HepG2 (cell line): ENCODE results near the gene GPR39. TPM values are rescaled to one million over a fixed set of nuclear protein-coding genes. Genes with fewer than 3 reads are reported as not detected.

Source experiments
- DNMT3B ChIP-seq: conservative IDR thresholded peaks from 2 replicates; pipeline ENCODE4 v1.6.1; 2016; ENCODE audit warnings: missing biosample characterization, control low read depth
- E2F5 ChIP-seq: sonication (generic); formaldehyde crosslinking; conservative IDR thresholded peaks from 2 replicates; pipeline ENCODE4 v1.4.0; 2020; ENCODE audit warnings: missing genetic modification reagents
- FIP1L1 ChIP-seq: fragments of 200-400 bp; formaldehyde crosslinking; IDR thresholded peaks from 2 replicates; pipeline ENCODE4 v1.6.1; 2018; ENCODE audit warnings: low read depth, mild to moderate bottlenecking, low read length, moderate library complexity, borderline replicate concordance; ENCODE audit not compliant: insufficient read depth
- FOXK1 ChIP-seq: sonication (generic); formaldehyde crosslinking; IDR thresholded peaks from 2 replicates; pipeline ENCODE4 v1.4.0; 2020; ENCODE audit warnings: low read depth, missing genetic modification reagents, borderline replicate concordance
- FOXP4 ChIP-seq: sonication (generic); formaldehyde crosslinking; IDR thresholded peaks from 2 replicates; pipeline ENCODE4 v1.4.0; 2020; ENCODE audit warnings: missing genetic modification reagents
- GPBP1L1 ChIP-seq: sonication (generic); formaldehyde crosslinking; IDR thresholded peaks from 2 replicates; pipeline ENCODE4 v1.5.0; 2020; ENCODE audit warnings: mild to moderate bottlenecking, missing genetic modification reagents
- IRX3 ChIP-seq: sonication (generic); formaldehyde crosslinking; IDR thresholded peaks from 2 replicates; pipeline ENCODE4 v1.8.1; 2023; ENCODE audit warnings: mild to moderate bottlenecking, low read depth, missing genetic modification reagents, borderline replicate concordance
- NFE2L2 ChIP-seq: fragments of 150-350 bp; IDR thresholded peaks from 2 replicates; pipeline ENCODE4 v1.6.1; 2014; ENCODE audit warnings: low read length
- RBM22 ChIP-seq: fragments of 200-400 bp; formaldehyde crosslinking; optimal IDR thresholded peaks from 2 replicates; pipeline ENCODE3; 2017; ENCODE audit warnings: mild to moderate bottlenecking, low read length, moderate library complexity
- REXO4 ChIP-seq: sonication (generic); formaldehyde crosslinking; IDR thresholded peaks from 2 replicates; pipeline ENCODE4 v1.8.0; 2022; ENCODE audit warnings: missing genetic modification reagents, mild to moderate bottlenecking, borderline replicate concordance
- SMAD9 ChIP-seq: sonication (generic); formaldehyde crosslinking; IDR thresholded peaks from 2 replicates; pipeline ENCODE4 v1.5.1; 2020; ENCODE audit warnings: mild to moderate bottlenecking, missing genetic modification reagents
- SOX6 ChIP-seq, 2 experiments: fragments of 450-650 bp in 1 of 2; sonication (generic) in 1 of 2; formaldehyde crosslinking in 1 of 2; IDR thresholded peaks; 2 replicates each; pipeline versions ENCODE4 v1.4.0 to v1.6.1; 2017 to 2020; ENCODE audit warnings: antibody characterized with exemption in 1 of 2, mild to moderate bottlenecking in 1 of 2, missing genetic modification reagents in 1 of 2
- STAT6 ChIP-seq: sonication (generic); formaldehyde crosslinking; IDR thresholded peaks from 2 replicates; pipeline ENCODE4 v1.4.0; 2020; ENCODE audit warnings: missing genetic modification reagents, mild to moderate bottlenecking, borderline replicate concordance
- SYNCRIP ChIP-seq: fragments of 200-400 bp; formaldehyde crosslinking; IDR thresholded peaks from 2 replicates; pipeline ENCODE4 v1.6.1; 2018; ENCODE audit warnings: mild to moderate bottlenecking, low read depth, low read length; ENCODE audit not compliant: insufficient read depth
- THYN1 ChIP-seq: sonication (generic); formaldehyde crosslinking; IDR thresholded peaks from 2 replicates; pipeline ENCODE4 v1.8.1; 2023; ENCODE audit warnings: low read depth, mild to moderate bottlenecking, moderate library complexity, missing genetic modification reagents, borderline replicate concordance
- TRIM22 ChIP-seq: fragments of 450-650 bp; IDR thresholded peaks from 2 replicates; pipeline ENCODE4 v1.6.1; 2017
- ZBTB7A ChIP-seq: sonication (generic); formaldehyde crosslinking; IDR thresholded peaks from 2 replicates; pipeline ENCODE4 v1.8.0; 2022; ENCODE audit warnings: mild to moderate bottlenecking, missing genetic modification reagents
- ZFP1 ChIP-seq: IDR thresholded peaks from 2 replicates; pipeline ENCODE4 v1.6.1; 2016
- ZNF7 ChIP-seq: IDR thresholded peaks from 2 replicates; pipeline ENCODE4 v1.6.1; 2016; ENCODE audit warnings: missing biosample characterization, missing genetic modification reagents
- ZNF883 ChIP-seq: sonication (generic); formaldehyde crosslinking; IDR thresholded peaks from 2 replicates; pipeline ENCODE4 v1.5.1; 2020; ENCODE audit warnings: mild to moderate bottlenecking, missing genetic modification reagents; ENCODE audit errors: not compliant biosample characterization
- ZSCAN22 ChIP-seq: sonication (generic); formaldehyde crosslinking; IDR thresholded peaks from 2 replicates; pipeline ENCODE4 v1.4.0; 2020; ENCODE audit warnings: mild to moderate bottlenecking, missing genetic modification reagents
- polyA plus RNA-seq, 8 experiments: library from polyadenylated mRNA; depleted of rRNA in 3 of 8; stranded (reverse) in 7 of 8; unstranded in 1 of 8; fragments of >200 nt; fragmentation: Illumina TruSeq in 4 of 8; extraction: Trizol in 4 of 8; gene quantifications; 2 replicates each; pipeline versions ENCODE4 v1.2.1 to v1.2.3, GENCODE V29; 2011 to 2016; ENCODE audit warnings: low read depth in 4 of 8, missing spikeins in 1 of 8, mixed read lengths in 1 of 8; ENCODE audit not compliant: insufficient read depth in 1 of 8
- total RNA-seq, 5 experiments: library from RNA; depleted of rRNA; stranded (reverse); fragments of >200 nt; fragmentation: Illumina TruSeq; extraction: Trizol; gene quantifications; 2 replicates each; pipeline ENCODE4 v1.2.3, GENCODE V29; 2016; ENCODE audit warnings: low read depth in 1 of 5

GPR39 gene
- total and polyA plus RNA-seq, 2 of the 13 experiments (the other 11 are each of a cell fraction or from before 2014, with no cell fraction given), result 0.16 to 0.62 TPM

GRCh38 chr2:132415915-132416722 is 486 bp upstream of the GPR39 start (continued):
- no peak for TF ChIP-seq SMAD9
- no peak; the same call in 1 of the 2 replicates for TF ChIP-seq FOXP4
- TF ChIP-seq SOX6 (IDR thresholded peaks at IDR 0.05), result no peak
- peak; percentile 83 for TF ChIP-seq SOX6 (CRISPR knock-in tag; IDR thresholded peaks at IDR 0.05)
- TF ChIP-seq NFE2L2, result no peak
- TF ChIP-seq SYNCRIP, result no peak
- TF ChIP-seq REXO4 (CRISPR knock-in tag), result no peak
- no peak for TF ChIP-seq FOXK1 (CRISPR knock-in tag)
- no peak for TF ChIP-seq ZSCAN22 (CRISPR knock-in tag)
- no peak for TF ChIP-seq FIP1L1
- TF ChIP-seq STAT6 (CRISPR knock-in tag), result 0 out of 2 replicates have a peak, but pooled peaks have one; percentile 42
- no peak for TF ChIP-seq TRIM22
- TF ChIP-seq E2F5 (CRISPR knock-in tag), result no peak
- no peak for TF ChIP-seq IRX3 (CRISPR knock-in tag)
- TF ChIP-seq GPBP1L1, result no peak
- TF ChIP-seq ZNF7 (CRISPR knock-in tag), result 0 out of 2 replicates have a peak, but pooled peaks have one; percentile 33
- TF ChIP-seq ZFP1, result no peak
- TF ChIP-seq THYN1 (CRISPR knock-in tag), result no peak
- no peak for TF ChIP-seq ZNF883 (CRISPR knock-in tag)
- TF ChIP-seq ZBTB7A (CRISPR knock-in tag), result no peak
- no peak for TF ChIP-seq RBM22
- TF ChIP-seq DNMT3B (CRISPR knock-in tag), result no peak
